Pulmonary artery endothelial cell (primary cell): ENCODE measurements around the gene SLC35A3. TPM values are rescaled to one million over a fixed set of nuclear protein-coding genes. Genes with fewer than 3 reads are reported as not detected.

Experiments
- DNase-seq: peaks from one replicate; pipeline ENCODE4 v3.0.0-alpha.2; 2011; ENCODE audit warnings: low read depth, low spot score
- total RNA-seq: library from RNA; depleted of rRNA; stranded (reverse); fragments of >200 nt; gene quantifications from 2 replicates; pipeline ENCODE4 v1.2.3, GENCODE V29; 2014

SLC35A3 gene
- total RNA-seq, 1 donor from 2014 or later: 20.8 TPM

DNA sequence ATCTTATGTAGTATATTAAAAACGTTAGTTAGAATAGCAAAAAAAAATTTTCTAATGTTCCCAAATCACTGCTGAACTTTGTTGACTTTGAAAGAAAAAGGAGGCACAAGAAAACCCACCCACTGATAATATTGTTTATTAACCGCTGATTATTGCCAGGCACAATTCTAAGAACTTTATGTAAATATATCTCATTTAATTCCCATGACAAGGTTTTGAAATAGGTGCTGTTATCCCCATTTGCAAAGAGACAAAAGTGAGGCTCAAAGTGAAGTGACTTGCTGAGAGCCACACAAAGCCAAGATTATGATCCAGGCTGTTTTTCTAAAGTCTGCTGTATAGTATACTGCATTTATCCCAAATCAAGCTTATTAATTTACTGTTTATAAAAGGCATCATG lies 106.5 kb downstream of the SLC35A3 start:
- DNase-seq: no peak

DNA sequence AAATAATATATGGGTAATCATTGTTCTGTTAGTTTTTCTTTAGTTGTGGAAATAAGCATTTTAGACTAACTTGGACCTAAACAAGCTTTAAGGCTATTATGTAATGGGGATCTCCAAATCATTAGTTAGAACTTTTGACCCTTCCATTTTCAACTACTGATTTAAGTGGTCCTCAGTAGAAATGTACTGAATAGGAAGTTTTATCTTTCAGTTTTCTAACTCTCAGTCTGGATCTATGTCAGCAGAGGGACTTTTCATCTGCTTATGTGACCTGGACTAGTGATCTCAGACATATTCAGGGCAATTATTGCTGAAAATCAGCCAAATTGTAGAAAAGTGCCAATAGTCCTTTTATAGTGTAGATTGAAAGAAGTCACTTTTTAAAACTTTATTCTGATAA lies 106.9 kb downstream of the SLC35A3 start:
- DNase-seq: no peak

DNA sequence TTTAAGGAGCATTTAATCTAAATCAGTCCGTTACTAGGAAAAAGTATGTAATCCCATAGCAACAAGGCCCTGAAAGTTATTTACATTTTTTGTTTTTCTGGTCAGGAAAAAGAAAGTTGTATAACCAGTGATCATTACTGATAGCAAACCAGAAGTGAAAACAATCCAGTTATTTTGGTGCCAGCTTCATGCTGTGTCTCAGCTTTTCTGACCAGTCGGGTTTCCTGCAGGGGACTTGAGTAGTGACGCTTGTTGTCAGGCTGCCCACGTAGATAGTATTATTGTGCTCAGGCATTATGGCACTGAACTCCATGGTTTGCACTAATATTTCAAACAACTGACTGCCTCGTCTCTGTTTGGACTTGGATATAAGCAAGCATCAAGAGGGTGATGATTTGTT lies 107.7 kb downstream of the SLC35A3 start:
- peak; percentile 62 for DNase-seq

DNA sequence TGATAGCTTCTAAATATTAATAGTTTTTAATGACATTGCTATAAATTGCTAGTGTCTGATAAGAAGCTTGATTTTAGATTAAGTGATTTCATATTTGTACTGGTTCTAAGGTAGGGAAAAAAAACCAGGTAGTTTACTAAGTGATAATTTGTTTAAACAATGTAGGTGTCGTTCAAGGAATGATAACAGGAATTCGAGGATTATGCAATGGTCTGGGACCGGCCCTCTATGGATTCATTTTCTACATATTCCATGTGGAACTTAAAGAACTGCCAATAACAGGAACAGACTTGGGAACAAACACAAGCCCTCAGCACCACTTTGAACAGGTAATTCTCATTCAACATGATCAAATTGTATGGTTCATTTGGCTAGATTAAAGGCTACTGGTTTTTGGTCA lies 110.5 kb downstream of the SLC35A3 start:
- no peak for DNase-seq

Other genes starting within 250 kb of the SLC35A3 start
- 1.4 and 3.0 TPM in 2 replicates for gene FRRS1, start 203.4 kb upstream of the SLC35A3 start, total RNA-seq
- gene AGL, start 119.6 kb upstream of the SLC35A3 start, total RNA-seq: 10.7 and 14.9 TPM in 2 replicates
- 3.0 and 5.0 TPM in 2 replicates for gene SASS6, start 162.9 kb downstream of the SLC35A3 start, total RNA-seq
- 6.1 and 19.6 TPM in 2 replicates for gene TRMT13, start 163.2 kb downstream of the SLC35A3 start, total RNA-seq
- 0.20 TPM in 1 of 2 replicates, not detected in the other for gene LRRC39, start 208.3 kb downstream of the SLC35A3 start, total RNA-seq